Thyroid gland (tissue), 4 donors: ENCODE measurements around the gene PRKCE.

ENCODE experiments used
- CTCF ChIP-seq, 6 experiments: fragments of 200-600 bp in 3 of 6; fragments of 450-650 bp in 3 of 6; sonication (generic) in 3 of 6; IDR thresholded peaks; one replicate each; pipeline ENCODE4 v1.5.1; 2016 to 2019; ENCODE audit warnings: antibody characterized with exemption in 6 of 6, mild to moderate bottlenecking in 2 of 6, inconsistent platforms in 1 of 6, moderate library complexity in 1 of 6
- POLR2A ChIP-seq, 2 donors: fragments of 450-650 bp; IDR thresholded peaks; one replicate each; pipeline ENCODE4 v1.6.1; 2017; ENCODE audit warnings: antibody characterized with exemption in 2 of 2, mild to moderate bottlenecking in 2 of 2, moderate library complexity in 1 of 2

GRCh38 chr2:46193356-46193755 lies 541.9 kb downstream of the PRKCE start:
- TF ChIP-seq CTCF (IDR thresholded peaks at IDR 0.05): no peak
- TF ChIP-seq POLR2A (IDR thresholded peaks at IDR 0.05): no peak
